Measurements from ENCODE around the gene UPF3B.
"Not testable (repeated sequence)": the region's sequence is repeated elsewhere in the genome, so short reads cannot be mapped to it uniquely, and the experiment has no call there.

The UPF3B gene

GRCh38 chrX:119821703-119822102 is 31.1 kb downstream of the UPF3B start:
- DNase-seq, result peak; percentile 73

- DNase-seq, result no peak
Measured at GRCh38 chrX:119817130-119817690, 35.6 kb downstream of the UPF3B start.

- DNase-seq, result no peak
Measured at GRCh38 chrX:119816300-119816699, 36.5 kb downstream of the UPF3B start.

GRCh38 chrX:119809185-119809666 is 43.5 kb downstream of the UPF3B start:
- DNase-seq, result no peak

- not testable (repeated sequence) for DNase-seq
Measured at GRCh38 chrX:119808461-119808860, 44.3 kb downstream of the UPF3B start.

GRCh38 chrX:119802546-119802945 is 50.2 kb downstream of the UPF3B start:
- DNase-seq, result no peak

GRCh38 chrX:119801253-119802221 is 51.2 kb downstream of the UPF3B start:
- no peak for DNase-seq

GRCh38 chrX:119791437-119792231 is 61.1 kb downstream of the UPF3B start, which contains the start of gene RPL39:
TSS of gene RPL39 (minus strand) at chrX:119791630. CDS start at chrX:119791576, 54 bp downstream.
- DNase-seq, result peak; percentile 87

- DNase-seq, result peak; percentile 54
Measured at GRCh38 chrX:119790977-119791436, 61.8 kb downstream of the UPF3B start.

- peak; percentile 60 for DNase-seq
Measured at GRCh38 chrX:119784747-119785446, 67.9 kb downstream of the UPF3B start.
